ENCODE measurements around the gene LYRM2. TPM values are rescaled to one million over a fixed set of nuclear protein-coding genes. Genes with fewer than 3 reads are reported as not detected.

LYRM2 gene
- total RNA-seq, 1 experiment from 2014 or later, result 26.3 TPM

DNA sequence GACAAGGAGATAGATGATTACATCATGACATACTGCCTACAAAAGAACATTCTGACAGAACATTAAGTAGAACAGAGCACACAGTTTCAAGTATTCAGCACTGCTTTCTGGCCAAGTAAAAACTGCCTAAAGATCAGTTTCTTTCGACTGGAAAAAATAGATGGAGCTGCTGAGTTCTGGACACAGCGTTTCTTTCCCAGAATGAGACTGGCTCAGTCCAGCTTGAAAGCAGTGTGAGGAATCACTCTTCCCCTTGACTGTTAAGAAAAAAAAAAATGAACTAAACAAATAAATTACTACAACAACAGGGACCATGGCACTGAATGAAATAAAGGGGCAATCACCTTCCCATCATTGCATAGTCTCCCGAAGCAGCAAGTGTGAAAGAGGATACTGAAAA, 4.4 kb upstream of the LYRM2 start:
- RAD21 ChIA-PET (ENCODE audit: low non-redundant PET in 1 of 2, low total read pairs in 2 of 2, uncharacterized antibody in 2 of 2, unreplicated experiment in 2 of 2), result no interaction called here
- DNase-seq (ENCODE audit: low read depth, low spot score) (no peak), ATAC-seq (no peak)
- H3K4me1 ChIP-seq (ENCODE audit: control insufficient read depth in 1 of 2, insufficient read depth in 2 of 2, low read length in 2 of 2), result peaks cover 3 to 10% of the 10 kb centered on the region in 2 experiments; a peak in 3 of 4 replicates
- H3K9ac ChIP-seq (ENCODE audit: low read length), result no peak overlapping the region
- no peak overlapping the region for H3K4me2 ChIP-seq (ENCODE audit: low read length)
- TF ChIP-seq SIN3A (IDR thresholded peaks at IDR 0.05; ENCODE audit: low read depth) (no peak), SP1 (IDR thresholded peaks at IDR 0.05; ENCODE audit: low read depth) (no peak), EGR1 (IDR thresholded peaks at IDR 0.05; ENCODE audit: low read depth) (no peak), EZH2 (IDR thresholded peaks at IDR 0.05) (no peak), CEBPB (IDR thresholded peaks at IDR 0.05; ENCODE audit: low read depth) (no peak), CTCF (IDR thresholded peaks at IDR 0.05 in 2 of 3, conservative IDR thresholded peaks at IDR 0.05 in 1 of 3; ENCODE audit: borderline replicate concordance in 1 of 3, insufficient read depth in 1 of 3, low read depth in 2 of 3, low read length in 2 of 3) (no peak), CBX3 (IDR thresholded peaks at IDR 0.05; ENCODE audit: low read depth) (no peak), ZBTB33 (IDR thresholded peaks at IDR 0.05; ENCODE audit: extremely low read depth, insufficient replicate concordance, low read length) (no peak), EZH2phosphoT487 (IDR thresholded peaks at IDR 0.05; ENCODE audit: borderline replicate concordance) (no peak), ZFX (IDR thresholded peaks at IDR 0.05) (no peak), POLR2A (IDR thresholded peaks at IDR 0.05; ENCODE audit: borderline replicate concordance, extremely low read depth, insufficient read depth, insufficient read length) (no peak), JUND (IDR thresholded peaks at IDR 0.05) (no peak), ZNF274 (IDR thresholded peaks at IDR 0.05; ENCODE audit: low read depth, low read length) (no peak), POLR2AphosphoS5 (IDR thresholded peaks at IDR 0.05; ENCODE audit: low read depth, low read length) (no peak), SRF (IDR thresholded peaks at IDR 0.05; ENCODE audit: low read depth) (no peak), ATF3 (IDR thresholded peaks at IDR 0.05) (no peak), YY1 (IDR thresholded peaks at IDR 0.05; ENCODE audit: extremely low read depth, insufficient replicate concordance, low read depth, low read length) (no peak), RAD21 (IDR thresholded peaks at IDR 0.05; ENCODE audit: low read depth) (no peak), REST (IDR thresholded peaks at IDR 0.05; ENCODE audit: low read depth) (no peak)
- peaks cover 13% of the 10 kb centered on the region for H3K79me2 ChIP-seq (ENCODE audit: insufficient read depth, low read length)
- BruUV-seq (replicated peaks), result no TSS peak
- H2AFZ ChIP-seq (ENCODE audit: low read depth, low read length, poor library complexity, severe bottlenecking), result no peak overlapping the region
- POLR2A ChIA-PET, result no interaction called here
- H3K9me3 ChIP-seq (ENCODE audit: control insufficient read depth in 1 of 2, insufficient read depth in 1 of 2, low read depth in 1 of 2, low read length in 2 of 2), result no peaks in the 10 kb centered on the region
- H3K27ac ChIP-seq (ENCODE audit: low read depth, low read length), result no peak overlapping the region
- no peaks in the 10 kb centered on the region for H3K27me3 ChIP-seq (ENCODE audit: insufficient read depth, low read length)
- H3K36me3 ChIP-seq (ENCODE audit: control insufficient read depth in 1 of 2, insufficient read depth in 2 of 2, low read length in 2 of 2), result peaks cover 32 to 45% of the 10 kb centered on the region in 2 experiments; a peak in 3 of 4 replicates
- intact Hi-C loops (cut with micrococcal nuclease), result no loop called here
- CTCF ChIA-PET, result no interaction called here
- no peak overlapping the region for H3K4me3 ChIP-seq (replicated peaks in 1 of 2; ENCODE audit: low read depth in 1 of 2, low read length in 2 of 2)
- H4K20me1 ChIP-seq (ENCODE audit: insufficient read depth), result no peaks in the 10 kb centered on the region
- H3K9me2 ChIP-seq (ENCODE audit: insufficient read depth), result no peaks in the 10 kb centered on the region

All from HCT116 (cell line).